GM18511 (cell line): ENCODE measurements around the gene RFC1.
"Not testable (repeated sequence)": the region's sequence is repeated elsewhere in the genome, so short reads cannot be mapped to it uniquely, and the experiment has no call there.

Source experiments
- ATAC-seq: cut with Tn5 transposase; IDR thresholded peaks from one replicate; pipeline ENCODE4 v1.9.1; 2021; ENCODE audit warnings: mild to moderate bottlenecking, moderate library complexity; ENCODE audit not compliant: unreplicated experiment

The RFC1 gene

DNA sequence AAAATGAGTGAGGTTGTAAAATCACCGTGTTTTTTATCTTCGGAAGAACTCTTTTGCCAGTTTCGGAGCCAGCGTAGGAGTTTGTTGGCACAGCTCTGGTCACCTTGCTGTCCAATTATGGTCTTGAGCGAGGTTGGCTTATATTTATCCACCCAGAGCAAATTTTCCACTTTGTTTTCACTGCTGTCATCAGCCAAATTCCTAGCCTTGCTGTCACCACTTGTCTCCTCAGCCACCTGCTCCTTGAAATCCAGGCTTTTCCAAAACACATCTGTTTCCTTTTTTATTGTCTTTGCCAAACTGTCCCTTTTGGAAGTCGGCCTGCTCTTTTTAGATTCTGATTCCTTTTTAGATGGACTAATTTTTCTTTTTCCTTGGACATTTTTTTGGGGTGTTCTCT is 57.6 kb downstream of the RFC1 start:
- ATAC-seq = no peak

DNA sequence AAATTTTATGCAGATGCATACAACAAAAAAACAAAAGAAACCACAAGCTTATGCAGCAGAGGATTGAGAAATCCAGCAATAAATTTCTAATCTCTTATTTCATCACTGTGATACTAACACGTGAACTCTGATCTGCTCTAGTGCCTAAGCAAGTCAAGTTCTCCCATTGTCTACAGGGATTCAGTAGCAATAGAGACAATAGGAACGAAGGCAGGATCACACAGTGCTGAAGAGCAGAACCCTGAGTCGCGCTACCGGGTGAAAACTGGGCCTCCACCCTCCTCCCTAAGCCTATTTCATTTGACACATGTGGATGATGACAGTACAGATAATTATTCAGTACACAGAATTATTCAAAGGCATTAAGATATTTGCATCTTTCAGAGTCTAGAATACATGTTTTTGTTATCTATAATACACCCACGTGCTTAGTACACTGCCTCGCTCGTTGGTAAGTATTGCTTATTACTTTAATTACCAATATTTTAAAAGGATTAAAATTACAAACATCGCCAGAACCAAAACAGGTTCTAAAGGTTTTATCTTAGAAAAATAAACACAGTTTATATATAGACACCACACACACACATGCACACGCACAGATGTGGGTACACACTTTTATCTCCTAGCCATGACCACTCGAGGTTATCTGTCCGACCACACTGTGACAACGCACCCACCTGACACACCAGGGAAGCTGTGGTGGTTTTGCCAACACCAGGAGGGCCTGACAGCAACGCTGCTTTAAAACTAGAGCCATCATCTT is 60.1 kb downstream of the RFC1 start:
- ATAC-seq = no peak

DNA sequence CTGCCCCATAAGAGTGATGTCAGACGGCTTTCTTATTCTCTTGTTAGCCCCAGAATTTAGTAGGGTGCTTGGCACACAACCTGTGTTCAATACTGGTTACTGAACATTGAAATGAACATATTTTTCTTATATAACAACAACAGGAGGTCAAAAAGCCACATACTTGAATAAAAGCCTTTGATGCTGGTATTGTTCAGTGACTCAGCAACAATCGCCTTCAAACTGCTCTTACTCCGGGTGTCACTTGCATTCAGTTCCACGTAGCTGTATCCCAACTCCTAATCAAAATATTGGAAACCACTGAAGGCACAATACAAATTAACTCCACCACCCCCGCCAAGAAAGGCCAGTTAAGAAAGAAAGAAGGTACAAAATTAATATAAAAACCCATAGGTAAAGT is 61.5 kb downstream of the RFC1 start:
- no peak for ATAC-seq

DNA sequence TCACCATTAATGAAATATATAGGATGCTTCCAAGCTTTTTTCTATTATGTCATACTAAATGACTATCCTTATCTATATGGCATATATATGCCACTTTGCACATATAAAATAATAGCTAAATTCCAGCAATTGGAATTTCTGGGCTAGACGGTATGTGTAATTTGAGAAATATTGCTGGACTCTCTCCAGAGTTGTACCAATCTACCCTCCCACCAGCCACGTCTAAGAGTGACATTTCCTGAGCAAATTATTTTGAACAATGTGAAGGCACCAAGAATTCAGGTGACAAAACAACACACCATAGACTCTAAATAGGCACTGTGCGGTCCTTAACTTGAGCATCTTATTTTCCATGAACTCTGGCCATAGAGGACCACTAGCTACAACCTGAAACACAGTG is 62.3 kb downstream of the RFC1 start:
- no peak for ATAC-seq

DNA sequence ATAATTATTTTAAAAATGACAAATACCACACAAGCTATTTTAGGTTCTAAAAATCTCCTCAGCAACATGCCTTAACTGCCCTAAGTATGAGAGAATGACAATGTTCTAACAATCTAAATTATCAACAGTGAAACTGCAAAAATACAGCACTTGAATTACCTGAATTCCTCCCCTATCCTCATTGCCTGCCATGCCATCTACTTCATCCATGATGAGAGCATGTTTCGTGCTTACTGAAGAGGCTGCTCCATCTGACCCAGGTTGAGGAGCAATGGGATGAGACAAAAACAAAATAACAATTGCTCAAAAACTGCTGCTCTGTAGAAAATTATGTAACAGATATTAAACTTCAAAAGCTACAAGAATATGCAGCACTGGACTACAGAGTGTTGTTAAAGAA is 63.3 kb downstream of the RFC1 start:
- ATAC-seq = no peak

DNA sequence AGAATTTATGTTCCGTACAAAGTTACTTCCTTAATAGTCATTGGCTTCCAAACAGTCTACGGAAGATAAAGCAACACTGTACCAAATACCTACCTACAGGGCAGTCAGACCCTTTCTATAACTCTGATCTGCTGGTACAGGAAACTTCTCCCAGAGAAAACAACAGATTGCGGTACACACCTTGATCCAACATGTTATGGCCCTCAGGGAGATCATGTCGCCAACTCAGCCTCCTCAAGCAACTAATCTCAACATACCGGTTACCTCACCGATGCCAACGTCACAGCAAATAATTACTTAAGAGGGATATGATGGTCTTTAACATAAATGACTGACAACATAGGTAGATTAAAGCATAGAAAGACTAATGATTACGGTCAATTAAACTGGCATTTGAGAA is 70.4 kb downstream of the RFC1 start:
- no peak for ATAC-seq

DNA sequence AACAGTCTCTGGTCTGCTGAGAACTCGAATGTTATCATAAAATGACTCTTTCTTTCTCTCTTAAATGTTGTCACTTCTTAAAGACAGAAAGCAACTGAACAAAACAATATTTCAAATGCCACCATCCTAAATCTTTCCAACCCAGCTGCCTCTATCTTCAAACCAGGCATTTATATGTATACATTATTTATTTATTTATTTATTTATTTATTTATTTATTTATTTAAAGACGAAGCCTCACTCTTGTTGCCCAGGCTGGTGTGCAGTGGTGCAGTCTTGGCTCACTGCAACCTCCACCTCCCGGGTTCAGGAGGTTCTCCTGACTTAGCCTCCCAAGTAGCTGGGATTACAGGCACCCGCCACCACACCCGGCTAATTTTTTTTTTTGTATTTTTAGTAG is 73.7 kb downstream of the RFC1 start:
- ATAC-seq = not testable (repeated sequence)

DNA sequence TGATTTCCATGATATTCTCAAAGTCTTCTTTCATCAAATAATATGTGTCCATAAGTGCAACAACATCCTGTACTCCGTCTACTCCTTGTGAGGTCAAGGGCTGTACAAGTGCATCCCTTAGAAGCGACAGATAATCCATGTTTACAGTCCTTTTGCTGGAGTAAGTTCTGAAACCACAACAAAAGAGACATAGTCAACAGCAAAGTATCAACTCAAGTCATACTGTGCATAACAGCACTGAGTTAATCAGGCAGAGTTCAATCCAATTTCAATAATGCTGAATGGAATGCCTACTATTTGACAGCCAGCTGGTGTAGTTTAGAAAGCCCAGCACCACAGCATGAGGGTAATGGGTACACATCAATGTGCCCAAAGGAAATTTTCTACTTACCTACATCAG is 74.5 kb downstream of the RFC1 start:
- ATAC-seq = no peak

DNA sequence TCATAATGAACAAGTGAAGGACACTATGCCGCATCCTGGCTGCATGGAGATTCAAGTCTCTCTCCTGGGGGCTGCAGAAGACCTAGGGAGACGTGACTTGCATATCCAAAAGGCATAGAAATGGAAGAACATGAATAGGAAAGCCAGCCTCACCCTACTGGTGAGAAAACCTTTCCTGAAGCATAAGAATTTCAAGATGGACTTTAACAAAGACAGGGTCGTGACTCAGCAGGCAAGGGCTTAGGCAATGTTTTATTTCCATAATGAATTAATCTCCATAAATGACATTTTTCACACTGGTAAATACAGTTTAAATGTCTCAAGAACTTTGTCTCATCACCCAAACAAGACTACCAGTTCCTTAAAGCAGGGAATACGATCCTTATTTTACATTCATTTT is 78.9 kb downstream of the RFC1 start:
- ATAC-seq = no peak

DNA sequence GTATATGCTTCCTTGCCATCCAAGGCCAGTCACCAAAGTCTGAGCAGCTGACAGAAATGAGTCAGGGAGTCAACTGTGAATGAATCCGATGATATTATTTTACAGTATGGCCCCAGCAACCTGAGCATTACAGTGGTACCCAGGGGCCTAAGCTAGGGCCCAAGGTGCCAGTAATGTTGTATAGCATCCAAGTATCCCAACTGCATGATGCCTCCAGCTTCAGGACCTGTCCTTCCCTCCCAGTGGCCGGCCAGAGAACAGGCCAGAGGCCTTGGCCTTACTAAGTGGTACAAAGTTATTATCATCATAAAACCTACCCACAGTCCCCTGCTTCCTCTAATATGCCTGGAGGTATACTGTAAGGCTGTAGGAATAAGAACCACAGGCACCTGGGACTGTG is 79.9 kb downstream of the RFC1 start:
- ATAC-seq = no peak

DNA sequence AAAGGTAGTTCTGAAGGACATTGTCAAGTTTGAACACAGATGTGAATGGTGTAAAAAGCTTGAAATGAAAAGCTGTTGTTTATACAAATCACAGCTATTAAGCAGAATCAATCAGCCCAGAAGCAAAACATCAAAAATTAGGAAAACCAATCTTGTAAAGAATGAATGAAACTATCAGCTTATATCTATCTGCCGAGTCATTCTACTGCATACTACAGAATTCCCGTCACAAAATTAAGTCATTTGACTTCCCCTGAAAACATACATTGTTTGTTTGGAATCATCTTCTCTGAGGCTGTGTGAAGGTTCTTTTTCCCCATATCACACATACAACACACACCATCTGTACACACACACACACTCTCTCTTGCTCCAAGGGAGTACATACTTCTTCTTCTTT is 80.3 kb downstream of the RFC1 start:
- ATAC-seq = no peak

DNA sequence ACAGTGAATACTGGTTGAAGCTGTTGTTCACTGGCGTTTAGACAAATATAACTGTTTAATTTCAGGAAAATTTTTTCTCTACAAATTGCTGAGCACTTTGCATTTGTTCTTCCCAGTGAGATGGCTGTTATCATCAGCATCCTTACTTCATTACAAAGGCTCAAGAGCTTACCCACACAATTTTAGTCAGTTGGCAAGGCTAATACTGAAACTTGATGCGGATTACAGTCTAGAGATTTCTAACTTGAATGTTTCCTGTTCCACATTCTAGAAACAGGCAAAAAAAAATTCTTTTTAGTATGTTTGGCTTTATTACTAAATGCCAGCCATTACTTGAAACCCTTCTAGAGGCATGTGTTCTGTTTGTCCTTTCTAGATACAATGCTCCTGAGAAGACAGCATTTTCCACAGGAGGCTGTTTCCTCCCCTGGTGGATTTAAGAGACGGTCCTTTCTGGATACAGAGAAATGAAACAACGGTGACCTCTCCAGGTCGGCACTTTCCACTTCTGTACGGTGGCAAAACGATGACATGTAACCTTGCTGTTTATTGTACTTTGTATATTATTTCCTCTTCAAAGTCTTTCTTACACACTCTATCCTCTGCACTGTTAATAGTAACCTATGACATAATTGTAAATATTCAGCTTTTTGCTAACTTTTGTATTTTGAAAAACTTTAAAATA is 80.9 kb downstream of the RFC1 start:
- ATAC-seq = no peak

DNA sequence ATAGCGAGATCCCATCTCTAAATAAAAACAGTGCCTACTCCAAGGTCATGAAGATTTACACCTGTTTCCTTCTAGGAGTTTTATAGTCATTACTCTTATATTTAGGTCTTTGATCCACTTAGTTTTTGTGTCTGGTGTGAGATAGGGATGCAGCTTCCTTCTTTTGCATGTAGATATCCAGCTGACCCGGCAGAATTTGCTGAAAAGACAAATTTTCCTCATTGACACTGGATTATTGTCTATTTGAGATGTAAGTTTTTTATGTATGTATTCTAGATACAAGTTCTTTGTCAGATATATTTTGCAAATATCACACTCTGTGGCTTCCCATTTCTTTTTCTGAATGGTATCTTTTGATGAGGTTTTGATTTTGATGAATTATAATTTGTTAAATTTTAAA is 85.4 kb downstream of the RFC1 start:
- ATAC-seq = no peak

DNA sequence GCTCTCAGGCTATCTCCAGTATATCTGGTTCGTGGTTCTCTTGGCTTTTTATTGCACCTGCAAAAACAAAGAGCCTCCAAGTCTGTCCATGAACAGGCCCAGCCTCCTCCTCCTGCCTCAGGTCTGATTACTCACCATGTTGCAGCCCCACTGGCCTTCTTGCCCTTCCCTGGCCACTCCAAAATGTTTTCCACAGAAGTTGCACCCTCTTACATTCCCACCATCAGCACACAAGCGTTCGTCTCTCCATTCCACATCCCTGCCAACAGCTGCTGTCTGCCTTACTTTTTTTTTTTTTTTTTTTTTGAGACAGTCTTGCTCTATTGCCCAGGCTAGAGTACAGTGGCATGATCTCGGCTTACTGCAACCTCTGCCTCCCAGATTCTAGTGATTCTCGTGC is 86.7 kb downstream of the RFC1 start:
- no peak for ATAC-seq

DNA sequence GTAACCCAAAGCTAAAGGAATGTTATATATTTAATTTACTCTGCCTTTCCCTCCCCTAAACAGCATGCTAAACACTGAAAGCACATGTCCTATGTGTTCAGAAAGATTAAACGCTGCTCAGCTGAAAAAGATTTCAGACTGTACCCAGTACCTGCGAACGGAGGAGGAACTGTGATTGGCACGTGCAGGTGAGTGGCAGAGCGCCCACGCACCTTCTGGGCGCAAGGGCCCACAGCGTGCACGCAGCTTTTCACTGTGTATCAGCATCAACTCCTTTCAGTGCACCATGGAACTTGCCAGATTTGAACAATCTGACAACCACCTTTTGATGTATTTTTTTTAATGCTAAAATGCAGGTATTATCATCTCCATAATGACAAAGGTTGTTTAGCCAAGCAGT is 87.7 kb downstream of the RFC1 start:
- ATAC-seq = no peak

DNA sequence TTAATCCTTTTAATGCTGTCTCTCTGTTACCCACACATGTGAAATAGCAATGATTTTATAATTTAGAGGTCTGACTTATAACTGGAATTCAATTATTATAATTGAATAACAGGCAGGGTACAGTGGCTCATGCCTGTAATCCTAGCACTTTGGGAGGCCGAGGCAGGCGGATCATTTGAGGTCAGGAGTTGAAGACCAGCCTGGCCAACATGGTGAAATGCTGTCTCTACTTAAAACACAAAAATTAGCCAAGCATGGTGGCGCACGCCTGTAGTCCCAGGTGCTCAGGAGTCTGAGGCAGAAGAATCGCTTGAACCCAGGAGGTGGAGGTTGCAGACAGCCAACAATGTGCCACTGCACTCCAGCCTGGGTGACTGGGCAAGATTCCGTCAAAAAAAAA is 88.5 kb downstream of the RFC1 start:
- not testable (repeated sequence) for ATAC-seq

DNA sequence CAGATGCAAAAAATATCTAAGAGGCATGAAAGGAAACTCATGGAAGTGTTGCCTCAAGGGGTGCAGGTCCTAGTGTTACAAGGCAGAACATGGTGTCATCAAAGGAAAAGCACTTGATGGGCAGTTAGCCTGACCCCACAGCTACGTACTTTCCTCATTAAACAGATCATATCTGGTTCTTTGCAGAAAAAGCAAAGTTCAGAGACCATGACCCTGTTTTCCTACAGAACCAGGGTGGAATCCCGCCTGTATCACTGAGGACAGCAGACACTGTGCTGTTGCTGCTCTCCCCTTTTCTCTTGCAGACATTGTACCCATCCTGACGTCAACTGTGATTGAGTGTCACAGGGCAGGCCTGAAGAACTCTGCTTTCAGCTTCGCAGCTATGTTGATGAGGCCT is 91.7 kb downstream of the RFC1 start:
- no peak for ATAC-seq

DNA sequence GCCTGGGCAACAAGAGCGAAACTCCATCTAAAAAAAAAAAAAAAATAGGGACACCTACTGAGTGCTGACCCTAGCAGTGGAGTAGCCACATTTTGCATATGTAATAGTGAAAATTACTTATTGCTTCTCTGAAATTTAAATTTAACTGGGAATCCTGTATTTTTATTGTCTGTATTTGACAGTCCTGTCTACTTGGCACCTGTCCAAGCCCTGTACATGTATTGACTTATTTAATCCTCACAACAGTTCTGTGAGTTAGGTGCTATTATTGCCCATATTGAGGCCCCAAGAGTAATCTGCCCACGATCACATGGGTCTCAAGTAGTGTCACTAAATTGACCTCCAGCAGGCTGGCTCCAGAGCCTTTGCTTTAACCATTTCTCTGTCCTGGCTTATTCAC is 102.3 kb downstream of the RFC1 start:
- no peak for ATAC-seq

DNA sequence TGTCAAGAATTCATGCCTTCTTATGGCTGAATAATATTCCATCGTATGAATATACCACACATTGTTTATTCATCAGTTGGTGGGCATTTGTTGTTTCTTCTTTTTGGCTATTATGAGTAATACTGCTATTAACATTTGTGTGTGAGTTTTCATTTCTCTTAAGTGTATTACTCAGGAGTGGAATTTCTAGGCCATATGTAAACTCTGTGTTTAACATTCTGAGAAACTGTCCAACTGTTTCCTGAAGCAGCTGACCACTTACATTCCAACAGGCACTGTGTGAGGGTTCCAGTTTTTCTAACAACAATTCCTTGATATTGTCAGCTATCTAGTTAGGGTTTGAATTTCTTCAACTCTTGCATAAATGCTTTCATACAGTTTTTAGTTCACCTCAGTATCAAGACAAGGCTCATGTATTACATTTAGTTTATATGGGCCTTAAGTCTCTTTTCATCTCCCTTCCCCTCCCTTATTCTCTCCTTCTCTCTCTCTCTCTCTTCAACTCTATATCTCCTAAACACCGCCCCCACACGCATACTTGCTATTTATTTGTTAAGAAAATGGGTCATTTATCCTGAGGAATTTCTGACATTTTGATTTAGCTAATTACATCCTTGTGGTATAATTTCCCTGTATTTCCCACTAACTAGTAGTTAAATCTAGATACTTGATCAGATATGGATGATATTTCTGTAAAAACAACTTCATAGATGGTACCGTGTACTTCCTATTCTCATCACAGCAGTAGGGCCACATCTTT is 106.4 kb downstream of the RFC1 start:
- no peak for ATAC-seq

DNA sequence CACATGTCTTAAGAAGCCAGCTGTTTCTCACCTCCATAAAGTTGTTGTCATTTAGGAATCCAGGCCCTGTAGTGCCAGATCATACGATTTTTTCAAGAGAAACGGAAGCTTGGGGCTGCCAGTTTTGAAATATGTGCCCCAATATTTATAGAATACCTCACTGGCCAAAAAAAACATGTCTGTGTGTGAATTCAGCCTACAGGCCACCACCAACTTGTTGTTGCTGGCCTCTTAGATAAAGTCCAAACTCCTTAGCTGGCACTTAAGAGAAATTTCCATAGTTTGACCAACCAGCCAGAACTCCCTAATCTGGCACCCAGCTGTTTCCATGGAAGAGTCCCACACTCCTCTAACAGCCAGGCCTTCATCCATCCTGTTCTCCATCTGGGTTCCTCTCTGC is 109.7 kb downstream of the RFC1 start:
- no peak for ATAC-seq

DNA sequence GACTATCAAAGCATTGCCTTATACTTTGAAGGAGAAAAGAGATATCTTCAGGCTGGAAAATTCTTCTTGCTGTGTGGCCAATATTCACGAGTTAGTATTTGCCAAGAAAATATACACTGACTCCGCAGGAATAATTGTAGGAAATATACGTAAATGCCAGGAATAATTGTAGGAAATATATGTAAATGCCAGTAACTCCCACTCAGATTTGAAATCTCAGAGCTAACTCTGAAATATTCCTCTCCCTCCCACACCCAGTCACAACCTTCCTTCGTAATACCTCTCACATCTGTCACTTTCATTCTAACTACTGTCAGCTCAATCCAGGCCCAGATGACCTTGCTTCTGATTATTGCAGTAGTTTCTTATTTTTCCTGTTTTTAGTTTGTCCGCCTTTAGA is 110.3 kb downstream of the RFC1 start:
- no peak for ATAC-seq

DNA sequence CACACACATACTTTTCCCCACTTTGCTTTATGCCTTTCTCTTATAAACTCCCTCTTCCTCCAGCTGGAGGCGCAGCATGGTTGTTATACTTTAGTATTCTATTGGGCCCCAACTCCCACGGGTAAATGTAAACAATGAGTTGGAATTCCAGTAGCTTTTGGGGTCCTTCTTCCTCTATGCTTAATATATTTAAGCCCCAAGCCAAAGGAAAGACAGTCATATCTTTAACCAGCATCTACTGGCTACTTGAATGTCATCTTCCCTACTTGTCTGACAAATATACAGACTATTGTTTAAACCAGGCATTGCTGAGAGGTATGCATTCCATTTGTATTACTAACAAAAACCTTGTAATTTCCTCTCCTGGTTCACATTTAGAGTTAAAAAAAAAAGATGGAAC is 110.9 kb downstream of the RFC1 start:
- no peak for ATAC-seq
